ENCODE measurements around the gene FBL.
"Not testable (repeated sequence)": the region's sequence is repeated elsewhere in the genome, so short reads cannot be mapped to it uniquely, and the experiment has no call there.

FBL gene

DNA sequence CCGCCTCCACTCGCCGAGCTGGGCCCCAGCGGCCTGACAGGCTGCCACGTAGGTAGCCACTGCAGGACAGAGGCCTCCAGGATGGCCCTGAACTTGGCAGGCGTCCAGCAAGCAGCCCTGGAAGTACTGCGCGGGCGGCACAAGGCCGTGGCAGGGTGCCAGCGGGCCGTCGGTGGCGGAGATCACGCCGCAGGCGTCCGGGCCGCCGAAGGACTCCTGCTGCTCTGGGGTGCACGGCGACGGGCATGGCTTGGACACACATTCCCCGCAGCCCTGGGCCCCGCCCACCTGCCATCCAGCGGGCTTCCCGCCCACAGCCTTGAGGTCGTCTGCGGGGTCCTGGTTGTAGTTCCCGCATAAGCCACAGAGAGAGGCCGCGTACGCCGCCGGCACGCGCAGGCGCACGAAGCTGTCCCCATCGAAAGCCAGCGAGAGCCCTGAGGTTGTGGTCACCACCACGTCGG lies 29.3 kb upstream of the FBL start:
- DNase-seq = not testable (repeated sequence)

DNA sequence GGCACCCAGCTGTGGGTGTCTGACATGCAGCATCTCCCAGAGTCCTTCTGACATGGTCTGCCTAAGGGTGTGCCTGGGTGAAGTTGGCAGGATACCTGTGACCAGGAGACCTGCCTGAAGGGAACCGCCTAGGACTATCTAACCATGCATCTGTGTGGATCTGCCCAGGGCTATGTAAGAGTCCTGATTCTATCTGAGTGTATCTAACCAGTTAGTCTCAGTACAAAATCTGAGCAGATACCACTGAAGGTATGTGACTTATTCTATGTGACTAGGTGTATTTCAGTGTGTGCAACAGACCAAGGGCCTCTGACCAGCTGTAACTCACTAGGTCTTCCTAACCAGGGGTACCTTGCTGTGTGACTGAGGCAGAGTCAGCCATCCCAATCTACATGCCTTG lies 28.2 kb upstream of the FBL start:
- no peak for DNase-seq

DNA sequence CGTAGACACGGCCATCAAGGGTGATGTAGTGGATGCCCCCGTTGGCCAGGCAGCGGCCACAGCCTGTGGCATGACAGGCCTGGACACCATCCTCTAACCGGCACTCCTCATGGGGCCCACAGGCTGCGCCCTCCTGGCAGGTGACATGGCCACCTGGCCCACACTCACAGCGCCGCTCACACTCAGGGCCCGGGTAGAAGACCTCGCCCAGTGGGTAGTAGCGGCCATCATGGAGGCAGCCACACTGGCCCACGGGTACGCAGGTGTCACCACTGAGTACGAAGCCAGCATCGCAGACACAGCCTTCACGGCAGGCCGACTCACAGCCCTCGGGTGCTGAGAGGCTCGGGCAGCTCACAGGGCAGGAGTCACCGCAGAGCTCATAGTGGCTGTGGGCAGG lies 27.2 kb upstream of the FBL start:
- no peak for DNase-seq

DNA sequence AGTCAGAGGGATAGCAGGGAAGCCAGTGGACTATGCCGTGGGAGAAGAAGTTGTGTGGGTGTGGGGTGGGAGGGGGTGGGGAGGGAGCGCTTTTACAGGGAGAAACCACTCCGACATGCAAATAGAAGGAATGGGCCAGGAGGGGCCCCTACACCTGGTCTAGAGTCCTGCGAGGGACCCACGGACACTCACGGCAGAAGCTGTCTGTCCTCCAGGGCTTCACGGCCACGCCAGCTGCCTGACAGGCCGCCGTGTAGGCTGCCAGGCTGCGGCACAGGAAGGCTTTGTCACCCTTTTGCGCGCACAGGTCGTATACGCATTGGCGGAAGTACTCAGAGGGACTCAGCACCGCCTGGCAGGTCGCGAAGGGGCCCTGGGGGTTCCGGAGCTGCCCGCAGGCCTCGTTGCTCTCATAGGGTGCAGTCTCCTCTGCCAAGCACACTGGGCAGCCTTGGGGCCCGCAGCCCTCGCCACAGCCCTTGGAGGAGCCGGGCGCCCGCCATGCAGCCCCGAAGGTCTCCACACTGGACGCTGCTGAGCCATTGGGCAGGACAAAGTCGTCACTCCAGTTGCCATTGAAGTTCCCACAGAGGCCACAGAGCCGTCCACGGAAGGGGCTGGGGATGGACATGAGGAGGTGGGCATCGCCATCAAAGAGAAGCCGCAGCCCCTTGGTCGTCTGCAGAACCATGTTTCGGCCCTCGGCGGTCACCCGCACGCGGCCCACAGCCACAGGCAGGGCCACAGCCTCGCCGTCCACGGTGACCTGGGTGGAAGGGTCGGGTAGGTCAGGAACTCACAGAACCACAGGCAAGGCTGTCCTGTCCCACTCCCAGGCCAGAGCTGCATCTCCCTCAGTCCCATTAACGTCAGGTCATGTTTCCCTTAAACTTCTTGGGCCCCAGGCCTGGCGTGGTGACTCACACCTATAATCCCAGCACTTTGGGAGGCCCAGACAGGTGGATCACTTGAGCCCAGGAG lies 26.0 kb upstream of the FBL start:
- DNase-seq = no peak

DNA sequence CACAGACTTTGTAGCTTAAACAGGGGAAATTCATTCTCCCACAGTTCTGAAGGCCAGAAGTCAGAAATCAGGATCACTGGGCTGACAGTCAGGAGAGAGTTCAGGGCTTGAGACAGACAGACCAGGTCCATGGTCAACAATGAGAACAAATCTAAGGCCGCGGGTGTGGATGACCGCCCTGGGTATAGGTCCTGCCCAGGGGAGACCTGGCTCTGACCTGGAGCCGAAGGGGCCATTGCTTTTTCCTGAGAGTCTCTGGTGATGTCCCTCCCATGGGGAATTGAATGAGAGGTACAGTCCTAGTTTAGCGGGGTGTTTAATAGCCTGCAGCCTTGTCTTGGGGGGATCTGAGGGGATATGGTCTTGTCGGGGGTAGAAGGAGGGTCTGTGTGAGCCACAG lies 25.2 kb upstream of the FBL start:
- no peak for DNase-seq

DNA sequence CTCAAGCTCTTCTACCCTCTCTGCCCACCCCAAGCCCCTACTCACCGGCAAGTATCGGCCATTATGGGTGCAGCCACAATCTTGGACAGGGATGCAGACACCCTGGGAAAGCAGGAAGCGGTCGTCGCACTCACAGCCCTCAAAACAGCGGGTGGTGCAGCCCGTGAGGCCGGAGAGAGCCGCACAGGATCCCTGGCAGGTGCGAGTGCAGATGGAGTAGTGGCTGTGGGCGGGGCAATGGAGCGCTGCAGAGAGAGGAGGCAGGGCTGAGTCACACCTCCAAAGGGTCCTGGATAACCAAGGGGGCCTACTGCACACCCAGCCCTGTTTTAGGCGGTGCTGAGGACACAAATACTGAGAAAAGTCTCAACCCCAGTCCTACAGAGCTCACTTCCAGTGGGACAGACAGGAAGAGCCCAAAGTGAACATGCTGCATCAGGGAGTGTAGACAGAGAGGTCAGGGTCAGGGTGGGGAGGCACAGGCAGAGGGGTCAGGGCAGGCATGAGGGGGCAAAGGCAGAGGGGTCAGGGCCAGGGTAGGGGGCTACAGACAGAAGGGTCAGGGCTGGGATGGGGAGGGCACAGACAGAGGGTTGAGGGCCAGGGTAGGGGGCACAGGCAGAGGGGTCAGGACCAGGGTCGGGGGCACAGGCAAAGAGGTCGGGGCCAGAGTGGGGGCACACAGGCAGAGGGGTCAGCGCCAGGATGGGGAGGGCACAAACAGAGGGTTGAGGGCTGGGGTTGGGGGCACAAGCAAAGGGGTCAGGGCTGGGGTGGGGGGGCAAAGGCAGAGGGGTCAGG lies 24.2 kb upstream of the FBL start:
- DNase-seq = no peak

DNA sequence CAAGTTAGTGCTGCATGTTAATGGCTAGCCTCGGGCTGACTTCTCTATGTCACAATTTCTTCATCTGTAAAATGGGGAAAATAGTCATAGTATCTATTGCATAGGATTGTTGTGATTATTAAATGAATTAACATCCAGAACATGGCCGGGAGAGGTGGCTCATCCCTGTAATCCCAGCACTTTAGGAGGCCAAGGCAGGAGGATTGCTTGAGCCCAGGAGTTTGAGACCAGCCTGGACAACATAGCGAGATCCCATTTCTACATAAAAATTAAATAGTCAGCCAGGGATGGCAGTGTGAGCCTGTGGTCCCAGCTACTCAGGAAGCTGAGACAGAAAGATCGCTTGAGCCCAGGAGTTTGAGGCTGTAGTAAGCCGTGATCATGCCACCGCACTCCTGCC lies 21.8 kb upstream of the FBL start:
- no peak for DNase-seq

DNA sequence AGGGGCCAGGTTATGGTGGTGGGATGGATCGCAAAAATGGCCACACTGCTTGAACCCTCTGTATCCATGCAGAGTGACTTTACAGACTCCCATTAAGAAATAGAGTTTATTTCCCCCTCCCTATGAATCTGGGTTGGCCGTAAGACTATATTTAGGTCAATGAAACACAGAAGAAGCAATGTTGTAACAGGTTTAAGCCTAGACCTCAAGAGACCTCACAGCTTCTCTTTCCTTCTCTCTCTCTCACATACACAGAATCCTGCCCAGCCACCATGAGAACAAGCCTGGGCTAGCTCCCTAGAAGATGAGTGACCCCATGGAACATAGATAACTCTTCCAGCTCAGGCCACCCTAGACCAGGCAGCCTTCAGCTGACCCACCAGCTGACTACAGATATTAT lies 21.0 kb upstream of the FBL start:
- DNase-seq = no peak

DNA sequence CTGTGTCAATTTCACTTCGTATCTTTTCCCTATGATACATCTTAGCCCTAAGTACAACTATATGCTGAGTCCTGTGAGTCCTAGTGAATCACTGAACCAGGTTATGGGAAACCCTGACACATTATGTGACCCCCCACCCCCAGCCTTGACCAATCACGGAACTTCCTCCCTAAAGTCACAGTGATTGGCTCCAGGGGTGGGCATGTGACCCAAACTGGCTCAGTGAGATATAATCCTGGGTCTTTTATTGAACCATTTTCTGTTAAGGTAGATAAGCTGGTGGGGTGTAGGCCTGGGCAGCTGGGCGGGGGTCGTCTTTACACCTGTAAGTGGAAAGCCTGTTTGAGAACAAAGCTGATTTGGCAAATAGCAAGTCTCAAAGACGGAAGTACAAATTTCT lies 19.8 kb upstream of the FBL start:
- DNase-seq = no peak

DNA sequence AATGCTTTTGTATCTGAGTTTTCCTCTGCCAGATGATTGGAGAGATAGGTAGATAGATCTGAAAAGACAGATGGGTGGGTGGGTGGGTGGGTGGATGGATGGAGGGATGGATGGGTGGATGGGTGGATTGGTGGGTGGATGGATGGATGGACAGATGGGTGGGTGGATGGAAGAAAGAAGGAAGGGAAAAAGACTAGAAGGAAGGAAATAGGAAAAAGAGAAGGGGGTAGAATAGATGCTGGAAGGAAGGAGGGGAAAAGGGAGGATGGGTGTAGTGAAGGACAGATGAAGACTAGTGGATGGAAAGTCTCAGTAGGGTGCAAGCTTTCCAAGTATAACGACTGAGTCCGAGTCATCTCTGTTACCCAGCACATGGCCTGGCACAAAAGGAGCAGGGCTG lies 19.0 kb upstream of the FBL start:
- DNase-seq = no peak

DNA sequence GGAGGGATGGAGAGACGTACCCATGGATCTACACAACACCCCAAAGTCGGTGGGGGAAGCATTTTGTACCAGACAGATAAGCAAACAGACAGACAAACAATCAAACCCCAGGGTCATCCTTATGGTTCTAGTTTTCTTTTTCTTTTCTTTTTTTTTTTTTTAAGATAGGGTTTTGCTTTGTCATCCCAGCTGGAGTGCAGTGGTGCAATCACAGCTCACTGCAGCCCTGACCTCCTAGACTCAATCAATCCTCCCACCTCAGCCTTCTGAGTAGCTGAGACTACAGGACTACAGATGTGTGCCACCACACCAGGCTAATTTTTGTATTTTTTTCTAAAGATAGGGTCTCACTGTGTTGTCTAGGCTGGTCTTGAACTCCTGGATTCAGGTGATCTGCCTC lies 17.9 kb upstream of the FBL start:
- DNase-seq = no peak

DNA sequence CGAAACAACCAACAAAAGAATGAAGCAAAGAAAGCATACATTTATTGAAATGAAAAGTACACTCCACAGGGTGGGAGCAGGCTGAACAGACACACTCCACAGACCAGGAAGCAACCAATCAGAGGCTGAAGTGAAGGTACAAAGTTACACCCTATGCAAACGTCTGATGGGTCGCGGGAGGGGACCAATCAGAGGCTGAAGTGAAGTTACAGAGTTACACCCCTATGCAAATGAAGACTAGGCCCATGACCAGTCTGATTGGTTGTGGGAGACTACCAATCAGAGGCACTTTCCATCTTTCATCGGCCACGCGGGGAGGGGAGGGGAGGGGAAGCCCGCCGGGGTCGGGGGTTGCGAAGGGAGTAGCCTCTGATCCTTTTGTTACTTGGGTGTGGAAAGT lies 12.4 kb upstream of the FBL start:
- DNase-seq = peak in 1 of 2 donors; percentile 79

DNA sequence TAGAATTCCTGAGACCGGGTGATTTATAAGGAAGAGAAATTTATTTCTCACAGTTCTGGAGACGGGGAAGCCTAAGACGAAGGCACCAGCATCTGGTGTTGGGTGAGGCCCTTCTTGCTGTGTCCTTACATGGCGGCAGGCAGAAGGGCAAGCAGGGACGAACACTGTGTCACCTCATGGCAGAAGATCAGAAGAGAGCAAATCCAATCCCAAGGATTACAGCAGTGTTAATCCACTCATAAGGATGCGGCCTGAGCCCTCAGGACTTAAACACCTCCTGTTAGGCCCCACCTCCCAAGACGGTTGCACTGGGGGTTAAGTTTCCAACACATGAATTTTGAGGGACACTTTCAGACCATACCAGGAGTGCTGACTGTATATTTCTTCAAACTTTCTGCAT lies 6.7 kb upstream of the FBL start:
- DNase-seq = no peak

DNA sequence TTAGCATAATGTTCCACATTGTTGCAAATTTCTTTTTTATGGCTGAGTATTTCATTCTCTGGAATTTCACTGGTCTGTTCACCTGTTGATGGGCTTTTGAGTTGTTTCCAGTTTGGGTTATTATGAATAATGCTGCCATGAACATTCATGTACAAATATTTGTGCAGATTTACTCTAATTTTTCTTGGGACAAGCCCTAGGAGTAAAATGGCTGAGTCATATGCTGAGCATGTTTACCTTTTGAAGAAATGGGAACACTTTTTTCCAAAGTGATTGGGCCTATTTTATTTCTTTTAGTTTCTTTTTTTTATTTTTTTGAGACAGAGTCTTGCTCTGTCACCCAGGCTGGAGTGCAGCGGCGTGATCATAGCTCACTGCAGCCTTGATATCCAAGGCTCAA lies 4.7 kb upstream of the FBL start:
- DNase-seq = no peak

DNA sequence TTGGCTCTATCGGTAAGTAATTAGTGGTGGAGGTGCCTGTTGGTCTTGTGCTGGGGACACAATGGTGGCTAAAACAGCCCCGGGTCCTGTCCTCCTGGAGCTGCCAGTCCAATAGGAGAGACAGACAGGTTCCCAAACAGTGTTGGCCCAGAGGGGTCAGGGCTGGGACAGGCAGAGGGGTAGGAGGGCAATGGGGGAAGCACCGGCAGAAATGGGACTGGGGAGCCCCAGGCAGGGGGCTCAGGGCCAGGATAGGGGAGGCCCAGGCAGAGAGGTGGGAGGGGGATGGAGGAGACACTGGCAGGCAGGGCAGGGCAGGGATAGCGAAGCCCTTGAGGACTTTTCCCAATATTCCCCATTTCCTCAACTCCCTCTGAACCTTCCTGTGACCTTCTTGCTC lies 2.2 kb upstream of the FBL start:
- DNase-seq = no peak

DNA sequence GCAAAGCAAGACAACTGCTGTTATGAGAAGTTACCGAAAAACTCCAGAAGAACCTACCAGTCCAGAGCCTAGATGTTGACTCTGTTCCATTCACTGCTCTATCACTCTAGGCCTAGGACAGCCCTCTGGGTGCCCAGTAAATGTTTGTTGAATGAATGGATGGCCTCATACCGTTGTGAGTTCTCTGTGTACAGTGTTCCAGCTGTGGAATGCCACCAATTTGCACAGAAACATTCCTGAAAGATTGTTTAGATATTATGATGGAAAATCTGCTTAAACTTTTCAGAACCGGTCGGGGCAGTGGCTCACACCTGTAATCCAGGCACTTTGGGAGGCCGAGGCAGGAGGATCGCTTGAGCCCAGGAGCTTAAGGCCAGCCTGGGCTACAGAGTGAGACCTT lies 1.3 kb upstream of the FBL start:
- DNase-seq = no peak

DNA sequence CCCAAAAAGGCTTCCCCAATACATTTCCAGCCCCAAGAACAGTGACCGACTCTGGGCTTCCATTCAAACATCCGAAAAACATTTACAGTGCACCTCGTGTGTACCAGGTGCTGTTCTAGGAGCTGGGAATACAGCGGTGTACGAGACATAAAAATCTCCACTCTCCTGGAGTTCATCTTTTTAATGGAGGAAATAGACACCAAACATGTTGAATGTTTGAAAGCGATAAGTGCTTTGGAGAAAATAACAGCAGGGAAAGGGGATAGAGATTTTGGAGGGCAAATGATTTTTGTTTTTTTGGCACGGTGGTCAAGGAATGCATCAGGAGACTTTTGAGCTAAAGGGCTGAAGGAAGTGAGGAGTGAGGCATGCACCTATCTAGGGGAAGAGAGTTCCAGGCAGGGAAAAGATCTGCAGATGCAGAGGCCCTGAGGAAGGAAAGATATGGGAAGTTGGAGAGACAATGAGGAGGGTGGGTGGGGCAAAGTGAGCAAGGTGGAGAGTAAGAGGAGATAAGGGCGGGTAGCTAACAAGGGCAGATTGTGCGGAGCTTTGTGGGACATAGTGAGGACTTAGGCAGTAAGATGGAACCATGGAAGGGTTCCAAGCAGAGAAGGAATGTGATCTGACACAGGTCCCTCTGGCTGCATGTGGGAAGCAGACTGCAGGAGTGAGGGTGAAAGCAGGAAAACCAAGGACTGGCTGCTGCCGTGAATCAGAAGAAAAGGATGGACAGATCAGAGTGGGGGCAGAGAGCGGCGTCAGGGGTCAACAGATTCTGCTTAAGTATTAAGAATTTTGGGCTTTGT lies 703 bp upstream of the FBL start:
- no peak for DNase-seq

DNA sequence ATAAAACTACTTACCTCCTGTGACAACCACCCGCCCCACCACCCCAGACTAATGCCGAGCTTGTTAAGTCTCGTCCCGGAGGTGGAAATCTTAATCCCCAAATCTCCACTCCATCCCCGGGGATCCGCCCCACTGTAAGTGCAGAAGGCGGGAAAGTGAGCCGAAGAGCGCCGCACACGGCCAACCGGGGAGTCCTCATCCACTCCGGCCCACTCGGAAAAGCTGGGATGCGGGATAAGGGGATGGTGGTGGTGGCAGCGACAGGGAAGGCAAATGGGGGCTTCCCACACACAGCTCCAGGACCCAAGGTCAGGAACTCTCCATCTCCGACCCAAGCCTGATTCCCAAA lies 621 bp downstream of the FBL start:
- DNase-seq = no peak

DNA sequence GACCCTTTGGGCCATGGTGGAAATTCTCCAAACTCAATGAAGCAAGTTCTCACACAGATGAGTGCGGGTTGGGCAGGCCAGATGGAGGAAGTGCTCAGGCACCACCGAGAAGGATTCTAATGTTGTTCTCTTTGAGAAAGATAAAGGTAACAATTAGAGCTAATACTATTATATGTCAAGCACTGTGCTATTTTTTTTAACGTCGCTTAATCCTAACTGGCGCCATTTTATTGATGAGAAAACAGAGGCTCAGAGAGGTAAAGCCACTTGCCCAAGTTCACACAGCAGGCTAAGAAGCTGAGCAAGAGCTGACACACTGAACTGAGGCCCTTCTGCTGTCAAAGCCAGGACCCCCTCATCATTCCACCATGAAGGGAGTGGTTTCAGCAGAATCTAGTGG lies 1.0 kb downstream of the FBL start:
- no peak for DNase-seq

DNA sequence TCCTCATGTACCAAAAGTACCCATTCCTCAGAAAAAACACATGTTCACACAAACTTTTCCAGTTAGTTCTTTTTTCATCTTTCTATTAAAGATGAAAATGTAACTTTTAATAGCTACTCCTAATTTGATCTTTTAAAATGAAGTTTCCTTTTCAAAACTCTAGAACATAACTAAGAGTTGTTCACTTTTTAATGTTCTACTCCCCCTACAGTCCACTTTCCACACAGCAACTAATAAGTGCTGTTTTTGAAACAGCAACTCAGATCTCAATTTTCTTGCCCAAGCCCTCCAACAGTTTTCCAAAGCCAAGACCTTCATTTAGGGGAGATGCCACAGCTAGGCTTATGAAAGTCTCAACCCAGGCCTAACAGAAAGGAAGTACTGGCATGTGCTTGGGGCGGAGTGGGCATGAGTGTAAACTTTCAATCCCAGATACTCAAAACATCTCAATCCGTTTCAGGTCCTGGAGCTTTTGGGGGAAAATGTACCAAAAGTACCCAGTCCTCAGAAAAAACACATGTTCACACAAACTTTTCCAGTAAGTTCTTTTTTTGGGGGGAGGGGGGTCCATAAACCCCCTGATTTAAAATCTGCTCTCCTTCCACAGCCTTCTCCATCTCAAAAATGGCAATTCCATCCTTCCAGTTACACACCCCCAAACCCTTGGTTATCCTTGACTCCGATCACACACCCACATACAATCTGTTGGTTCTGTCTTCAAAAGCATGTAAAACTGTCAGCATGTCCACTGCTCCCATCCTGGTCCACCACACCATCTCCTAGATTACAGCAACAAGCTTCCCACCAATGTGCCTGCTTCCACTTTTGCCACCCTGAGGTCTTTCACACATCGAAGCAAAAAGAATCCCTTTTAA lies 2.0 kb downstream of the FBL start:
- DNase-seq = peak in 1 of 2 donors; percentile 74

DNA sequence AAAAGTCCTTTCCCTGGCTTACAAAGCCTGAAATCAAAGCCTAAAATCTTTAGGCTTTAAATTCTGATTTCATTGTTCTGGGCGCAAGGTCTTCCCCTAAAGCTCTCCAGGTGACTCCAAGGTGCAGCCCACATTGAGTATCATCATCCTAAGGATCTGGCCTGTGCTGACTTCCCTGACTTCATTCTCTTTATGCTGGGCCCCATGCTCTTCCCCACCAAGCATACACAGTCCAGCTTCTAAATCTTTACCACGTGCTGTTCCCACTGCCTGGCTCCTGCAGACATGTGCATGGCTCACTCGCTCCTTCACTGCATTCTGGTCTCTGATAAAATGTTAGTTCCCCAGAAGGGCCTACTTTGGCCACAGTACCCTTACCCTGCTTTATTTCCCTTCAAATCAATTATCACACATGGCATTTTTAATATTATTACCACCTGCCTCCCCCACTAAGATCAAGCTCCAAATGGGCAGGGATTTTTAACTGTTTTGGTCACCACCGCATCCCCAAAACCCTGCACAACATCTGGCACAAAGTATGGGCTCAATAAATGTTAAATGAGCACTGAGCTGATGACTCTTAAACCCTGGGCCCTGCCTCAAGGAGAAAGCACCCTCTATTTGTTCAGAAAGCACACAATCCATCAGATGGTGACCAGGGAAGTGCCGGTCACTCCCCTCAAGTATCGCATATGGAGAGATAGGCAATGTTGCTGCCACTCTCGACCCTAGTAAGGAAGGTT lies 3.3 kb downstream of the FBL start:
- no peak for DNase-seq

DNA sequence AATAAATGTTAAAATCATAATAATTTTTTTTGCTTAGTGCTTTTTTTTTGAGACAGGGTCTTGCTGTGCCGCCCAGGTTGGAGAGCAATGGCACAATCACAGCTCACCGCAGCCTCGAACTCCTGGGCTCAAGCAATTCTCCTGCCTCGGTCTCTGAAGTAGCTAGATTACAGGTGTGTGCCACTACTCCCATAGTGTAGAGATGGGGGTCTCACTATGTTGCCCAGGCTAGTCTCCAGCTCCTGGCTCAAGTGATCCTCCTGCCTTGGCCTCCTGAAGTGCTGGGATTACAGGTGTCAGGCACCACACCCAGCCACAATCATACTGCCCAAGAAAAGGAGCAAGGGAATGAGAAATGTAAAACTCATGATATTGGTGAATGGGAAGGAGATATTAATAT lies 5.1 kb downstream of the FBL start:
- no peak for DNase-seq
